Glutamatergic neuron (in vitro differentiated cells): ENCODE data around the gene GARNL3. TPM values are rescaled to one million over a fixed set of nuclear protein-coding genes. Genes with fewer than 3 reads are reported as not detected.

ENCODE experiments used
- DNase-seq: peaks from one replicate; pipeline ENCODE4 v3.0.0; 2022
- H3K27ac Mint-ChIP-seq: one replicate; pipeline ENCODE4 v1.8.0; 2020; ENCODE audit warnings: mild to moderate bottlenecking, mixed read lengths, inconsistent platforms; ENCODE audit not compliant: unreplicated experiment
- H3K27me3 Mint-ChIP-seq: one replicate; pipeline ENCODE4 v1.8.0; 2020; ENCODE audit warnings: mild to moderate bottlenecking, moderate library complexity, mixed read lengths, inconsistent platforms; ENCODE audit not compliant: unreplicated experiment
- H3K36me3 Mint-ChIP-seq: one replicate; pipeline ENCODE4 v1.8.0; 2020; ENCODE audit warnings: mild to moderate bottlenecking, mixed read lengths, inconsistent platforms; ENCODE audit not compliant: unreplicated experiment
- H3K4me1 Mint-ChIP-seq: one replicate; pipeline ENCODE4 v1.8.0; 2020; ENCODE audit warnings: mild to moderate bottlenecking, low read depth, mixed read lengths, inconsistent platforms; ENCODE audit not compliant: unreplicated experiment
- H3K4me3 Mint-ChIP-seq: one replicate; pipeline ENCODE4 v1.8.0; 2020; ENCODE audit warnings: mild to moderate bottlenecking, mixed read lengths, inconsistent platforms; ENCODE audit not compliant: unreplicated experiment
- H3K9me3 Mint-ChIP-seq: one replicate; pipeline ENCODE4 v1.8.0; 2020; ENCODE audit warnings: mild to moderate bottlenecking, moderate library complexity, mixed read lengths, inconsistent platforms; ENCODE audit not compliant: unreplicated experiment
- CTCF ChIP-seq: fragments of 200-600 bp; sonication (generic); IDR thresholded peaks from one replicate; pipeline ENCODE4 v1.5.0; 2021; ENCODE audit not compliant: partially characterized antibody, unreplicated experiment
- total RNA-seq: library from RNA; stranded (reverse); fragmentation: NEBNext Ultra II Directional; extraction: Animal tissue kit (Norgen Biotek cat#: 25700); gene quantifications from one replicate; pipeline ENCODE4 v1.2.1, GENCODE V29; 2021; ENCODE audit not compliant: unreplicated experiment

Gene GARNL3
- total RNA-seq, 1 donor from 2014 or later = 14.7 TPM

GRCh38 chr9:127421057-127421456 lies 156.5 kb downstream of the GARNL3 start:
- peaks cover 16% of the 10 kb centered on the region for H3K4me1 Mint-ChIP-seq
- no peak for TF ChIP-seq CTCF
- no peaks in the 10 kb centered on the region for H3K36me3 Mint-ChIP-seq

GRCh38 chr9:127422133-127422782 lies 157.7 kb downstream of the GARNL3 start:
- peaks cover 2% of the 10 kb centered on the region for H3K27me3 Mint-ChIP-seq
- TF ChIP-seq CTCF = no peak
- H3K4me3 Mint-ChIP-seq = no peak overlapping the region
- H3K27ac Mint-ChIP-seq = no peak overlapping the region
- peaks cover 8% of the 10 kb centered on the region for H3K9me3 Mint-ChIP-seq
- DNase-seq = no peak
- H3K4me1 Mint-ChIP-seq = peaks cover 20% of the 10 kb centered on the region
- no peaks in the 10 kb centered on the region for H3K36me3 Mint-ChIP-seq

More at GRCh38 chr9:127421057-127421456, 156.5 kb downstream of the GARNL3 start:
- H3K27me3 Mint-ChIP-seq = peaks cover 2% of the 10 kb centered on the region
- H3K9me3 Mint-ChIP-seq = peaks cover 8% of the 10 kb centered on the region
- no peak for DNase-seq
- H3K27ac Mint-ChIP-seq = no peak overlapping the region
- no peak overlapping the region for H3K4me3 Mint-ChIP-seq

GRCh38 chr9:127422787-127423186 lies 158.2 kb downstream of the GARNL3 start:
- peaks cover 2% of the 10 kb centered on the region for H3K27me3 Mint-ChIP-seq
- H3K4me3 Mint-ChIP-seq = peak overlapping the region; percentile 98
- H3K27ac Mint-ChIP-seq = peak overlapping the region; percentile 33
- no peak for DNase-seq
- H3K36me3 Mint-ChIP-seq = no peaks in the 10 kb centered on the region
- H3K9me3 Mint-ChIP-seq = peaks cover 8% of the 10 kb centered on the region
- H3K4me1 Mint-ChIP-seq = peaks cover 20% of the 10 kb centered on the region
- no peak for TF ChIP-seq CTCF

GRCh38 chr9:127423476-127423933 lies 158.9 kb downstream of the GARNL3 start:
- H3K4me1 Mint-ChIP-seq = peaks cover 18% of the 10 kb centered on the region
- peaks cover 8% of the 10 kb centered on the region for H3K9me3 Mint-ChIP-seq
- H3K36me3 Mint-ChIP-seq = no peaks in the 10 kb centered on the region
- peak overlapping the region; percentile 98 for H3K4me3 Mint-ChIP-seq
- peak overlapping the region; percentile 99 for H3K27ac Mint-ChIP-seq
- DNase-seq = no peak
- H3K27me3 Mint-ChIP-seq = peaks cover 2% of the 10 kb centered on the region
- no peak for TF ChIP-seq CTCF

GRCh38 chr9:127423934-127424675 lies 159.5 kb downstream of the GARNL3 start, which contains the start of gene ZNF79:
ZNF79 (plus strand) TSS chr9:127424382; CDS start chr9:127424788, 406 bp downstream.
- DNase-seq = peak; percentile 95
- Mint-ChIP-seq H3K36me3 (no peaks in the 10 kb centered on the region), H3K4me1 (peaks cover 13% of the 10 kb centered on the region), H3K9me3 (peaks cover 6% of the 10 kb centered on the region), H3K27me3 (no peaks in the 10 kb centered on the region), H3K27ac (peak within 1 kb of the TSS; percentile 99), H3K4me3 (peak within 1 kb of the TSS; percentile 98)
- no peak for TF ChIP-seq CTCF
